Choroid plexus epithelial cell (primary cell): ENCODE results near the gene PSME4.
"Not testable (repeated sequence)": the region's sequence is repeated elsewhere in the genome, so short reads cannot be mapped to it uniquely, and the experiment has no call there.

Experiments used
- DNase-seq: peaks from one replicate; pipeline ENCODE4 v3.0.0-alpha.2; 2010; ENCODE audit warnings: low read depth
- H3K4me3 ChIP-seq: 2 replicates; pipeline ENCODE4 v1.5.1; 2011; ENCODE audit warnings: low read depth, mild to moderate bottlenecking, control low read depth, low read length, moderate library complexity
- TF ChIP-seq, protein P1 (sequence below): conservative IDR thresholded peaks from 2 replicates; pipeline ENCODE4 v1.5.1; 2011; ENCODE audit warnings: low read depth, mild to moderate bottlenecking, control low read depth, inconsistent platforms, low read length, moderate library complexity

The PSME4 gene

DNA sequence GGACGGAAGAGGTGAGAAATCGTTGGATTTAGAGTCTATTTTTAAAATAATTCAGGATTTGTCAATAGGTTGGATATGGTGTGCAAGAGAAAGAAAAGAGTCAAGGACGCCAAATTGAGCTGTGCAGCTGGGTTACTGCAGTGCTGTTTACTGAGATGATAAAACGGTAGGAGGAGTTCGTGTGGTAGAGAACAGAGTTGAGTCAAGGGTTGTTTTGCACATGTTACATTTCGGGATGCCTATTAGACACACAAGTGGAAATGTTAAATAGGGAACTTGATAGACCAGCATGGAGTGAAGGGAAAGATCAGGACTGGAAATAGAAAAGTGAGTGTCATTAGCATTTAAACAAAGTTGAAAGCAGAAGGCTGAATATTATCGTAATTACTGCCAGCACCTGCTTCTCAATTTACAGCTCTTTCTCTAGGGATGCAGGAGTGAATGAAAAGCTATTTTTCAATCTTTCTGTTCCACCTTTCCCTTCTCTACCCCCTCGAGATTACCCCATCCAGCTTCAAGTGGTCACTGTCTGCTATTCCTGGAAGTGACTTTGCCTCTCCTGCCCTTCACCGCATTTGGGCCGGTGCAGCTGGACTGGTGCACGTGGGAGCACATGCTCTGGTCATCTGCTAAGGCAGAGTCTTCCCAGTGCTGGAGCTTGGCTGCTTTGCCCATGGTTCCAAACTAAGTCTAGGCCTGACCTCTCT, 141.4 kb downstream of the PSME4 start:
- no peak for DNase-seq

GRCh38 chr2:53828331-53828730, 142.5 kb downstream of the PSME4 start:
- TF ChIP-seq, protein P1, sequence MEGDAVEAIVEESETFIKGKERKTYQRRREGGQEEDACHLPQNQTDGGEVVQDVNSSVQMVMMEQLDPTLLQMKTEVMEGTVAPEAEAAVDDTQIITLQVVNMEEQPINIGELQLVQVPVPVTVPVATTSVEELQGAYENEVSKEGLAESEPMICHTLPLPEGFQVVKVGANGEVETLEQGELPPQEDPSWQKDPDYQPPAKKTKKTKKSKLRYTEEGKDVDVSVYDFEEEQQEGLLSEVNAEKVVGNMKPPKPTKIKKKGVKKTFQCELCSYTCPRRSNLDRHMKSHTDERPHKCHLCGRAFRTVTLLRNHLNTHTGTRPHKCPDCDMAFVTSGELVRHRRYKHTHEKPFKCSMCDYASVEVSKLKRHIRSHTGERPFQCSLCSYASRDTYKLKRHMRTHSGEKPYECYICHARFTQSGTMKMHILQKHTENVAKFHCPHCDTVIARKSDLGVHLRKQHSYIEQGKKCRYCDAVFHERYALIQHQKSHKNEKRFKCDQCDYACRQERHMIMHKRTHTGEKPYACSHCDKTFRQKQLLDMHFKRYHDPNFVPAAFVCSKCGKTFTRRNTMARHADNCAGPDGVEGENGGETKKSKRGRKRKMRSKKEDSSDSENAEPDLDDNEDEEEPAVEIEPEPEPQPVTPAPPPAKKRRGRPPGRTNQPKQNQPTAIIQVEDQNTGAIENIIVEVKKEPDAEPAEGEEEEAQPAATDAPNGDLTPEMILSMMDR, result no peak
- H3K4me3 ChIP-seq, result no peak overlapping the region
- no peak for DNase-seq

More for the DNA sequence above, 141.4 kb downstream of the PSME4 start:
- TF ChIP-seq, protein P1, result no peak
- no peak overlapping the region for H3K4me3 ChIP-seq

DNA sequence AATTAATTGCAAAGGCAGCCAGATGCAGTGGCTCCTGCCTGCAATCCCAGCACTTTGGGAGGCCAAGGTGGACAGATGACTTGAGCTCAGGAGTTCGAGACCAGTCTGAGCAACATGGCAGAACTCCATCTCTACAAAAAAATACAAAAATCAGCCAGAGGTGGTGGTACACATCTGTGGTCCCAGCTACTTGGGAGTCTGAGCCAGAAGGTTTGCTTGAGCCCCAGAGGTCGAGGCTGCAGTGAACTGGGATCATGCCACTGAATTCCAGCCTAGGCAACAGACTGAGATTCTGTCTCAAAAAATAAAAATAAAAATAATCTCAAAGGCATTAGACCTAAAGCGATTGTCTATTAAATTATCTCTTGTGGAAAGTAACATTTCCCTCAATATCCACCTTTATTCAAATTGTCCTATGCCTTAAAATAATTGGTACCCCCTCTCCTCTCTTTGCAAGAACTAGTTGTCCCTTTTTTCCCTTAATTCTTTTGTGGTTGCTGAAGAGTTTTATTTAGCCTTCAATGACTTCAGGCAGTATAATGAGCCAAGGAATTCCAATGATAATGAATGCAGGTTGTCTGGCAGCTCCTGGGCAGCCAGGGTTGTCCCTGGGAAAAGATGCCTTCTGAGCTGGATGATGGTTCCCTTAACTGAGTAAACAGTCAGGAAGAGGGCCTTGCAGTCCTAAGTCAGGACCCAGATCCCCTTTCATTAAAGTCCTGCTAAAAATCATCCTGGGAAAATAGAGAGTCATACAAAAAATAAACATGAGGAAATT, 143.2 kb downstream of the PSME4 start:
- no peak for DNase-seq
- TF ChIP-seq, protein P1, result no peak
- no peak overlapping the region for H3K4me3 ChIP-seq

GRCh38 chr2:53826587-53827397, 144.0 kb downstream of the PSME4 start:
- DNase-seq, result peak; percentile 63
- TF ChIP-seq, protein P1, result no peak
- no peak overlapping the region for H3K4me3 ChIP-seq

DNA sequence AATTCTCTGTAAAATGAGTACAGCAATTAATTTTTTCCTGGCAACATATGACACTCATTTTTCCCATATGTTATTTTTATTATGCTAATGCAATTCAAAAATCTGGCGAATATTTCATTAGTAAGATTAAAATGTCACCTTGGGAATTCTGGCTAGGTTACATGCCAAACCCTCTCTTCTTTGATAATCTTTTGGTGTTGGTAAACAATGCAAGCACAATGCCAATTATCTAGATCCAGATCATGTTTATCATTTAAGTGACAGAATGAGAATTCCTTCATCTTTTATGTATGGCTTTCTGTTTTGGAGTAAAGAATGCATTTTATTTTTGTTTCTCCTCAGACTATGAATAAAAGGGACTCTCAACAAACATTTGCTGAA, 144.8 kb downstream of the PSME4 start:
- DNase-seq, result no peak
- TF ChIP-seq, protein P1, result no peak
- H3K4me3 ChIP-seq, result no peak overlapping the region

DNA sequence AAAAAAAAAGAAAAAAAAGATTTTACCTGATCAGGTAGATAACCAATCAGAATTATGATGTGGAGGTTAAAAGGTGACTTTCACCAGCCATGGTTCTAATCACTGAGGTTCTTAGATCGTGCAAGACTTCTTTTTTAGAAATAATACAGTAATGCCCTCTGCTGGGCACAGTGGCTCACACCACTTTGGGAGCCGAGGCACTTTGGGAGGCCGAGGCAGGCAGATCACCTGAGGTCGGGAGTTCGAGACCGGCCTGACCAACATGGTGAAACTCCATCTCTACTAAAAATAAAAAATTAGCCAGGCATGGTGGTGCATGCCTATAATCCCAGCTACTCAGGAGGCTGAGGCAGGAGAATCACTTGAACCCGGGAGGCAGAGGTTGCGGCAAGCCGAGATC, 147.2 kb downstream of the PSME4 start:
- H3K4me3 ChIP-seq, DNase-seq: not testable (repeated sequence)
- TF ChIP-seq, protein P1, result peak; percentile 23
